Epithelial cell of esophagus (primary cell): ENCODE results near the gene FOXJ2.

Experiments used
- DNase-seq: peaks from one replicate; pipeline ENCODE4 v3.0.0; 2010; ENCODE audit warnings: low read depth
- H3K4me3 ChIP-seq: 2 replicates; pipeline ENCODE4 v1.5.1; 2011; ENCODE audit warnings: mild to moderate bottlenecking, low read length, control low read depth
- TF ChIP-seq, protein P1 (sequence below): IDR thresholded peaks from 2 replicates; pipeline ENCODE4 v1.5.1; 2011; ENCODE audit warnings: low read depth, mild to moderate bottlenecking, low read length, control low read depth, inconsistent platforms; ENCODE audit not compliant: insufficient read depth; ENCODE audit errors: missing control alignments

The FOXJ2 gene

GRCh38 chr12:8096281-8096915 is 63.9 kb downstream of the FOXJ2 start:
- no peak for DNase-seq
- no peak overlapping the region for H3K4me3 ChIP-seq
- TF ChIP-seq, protein P1, sequence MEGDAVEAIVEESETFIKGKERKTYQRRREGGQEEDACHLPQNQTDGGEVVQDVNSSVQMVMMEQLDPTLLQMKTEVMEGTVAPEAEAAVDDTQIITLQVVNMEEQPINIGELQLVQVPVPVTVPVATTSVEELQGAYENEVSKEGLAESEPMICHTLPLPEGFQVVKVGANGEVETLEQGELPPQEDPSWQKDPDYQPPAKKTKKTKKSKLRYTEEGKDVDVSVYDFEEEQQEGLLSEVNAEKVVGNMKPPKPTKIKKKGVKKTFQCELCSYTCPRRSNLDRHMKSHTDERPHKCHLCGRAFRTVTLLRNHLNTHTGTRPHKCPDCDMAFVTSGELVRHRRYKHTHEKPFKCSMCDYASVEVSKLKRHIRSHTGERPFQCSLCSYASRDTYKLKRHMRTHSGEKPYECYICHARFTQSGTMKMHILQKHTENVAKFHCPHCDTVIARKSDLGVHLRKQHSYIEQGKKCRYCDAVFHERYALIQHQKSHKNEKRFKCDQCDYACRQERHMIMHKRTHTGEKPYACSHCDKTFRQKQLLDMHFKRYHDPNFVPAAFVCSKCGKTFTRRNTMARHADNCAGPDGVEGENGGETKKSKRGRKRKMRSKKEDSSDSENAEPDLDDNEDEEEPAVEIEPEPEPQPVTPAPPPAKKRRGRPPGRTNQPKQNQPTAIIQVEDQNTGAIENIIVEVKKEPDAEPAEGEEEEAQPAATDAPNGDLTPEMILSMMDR: no peak

DNA sequence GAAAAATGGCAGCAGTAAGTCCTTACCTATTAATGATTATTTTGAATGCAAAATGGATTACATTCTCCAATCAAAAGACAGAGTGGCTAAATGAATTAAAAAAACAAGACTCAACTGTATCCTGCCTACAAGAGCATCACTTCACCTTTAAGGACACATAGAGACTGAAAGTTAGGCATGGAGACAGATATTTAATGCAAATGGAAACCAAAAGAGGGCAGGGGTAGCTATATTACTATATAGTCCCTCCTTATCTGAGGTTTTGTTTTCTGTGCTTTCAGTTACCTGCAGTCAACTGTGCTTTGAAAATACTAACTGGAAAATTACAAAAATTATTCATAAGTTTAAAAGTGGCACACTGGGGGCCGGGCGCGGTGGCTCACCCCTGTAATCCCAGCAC is 66.7 kb downstream of the FOXJ2 start:
- TF ChIP-seq, protein P1: no peak
- DNase-seq: no peak

More for the DNA sequence above, 66.7 kb downstream of the FOXJ2 start:
- H3K4me3 ChIP-seq: no peak overlapping the region
